ENCODE measurements around the gene CERS6.

The CERS6 gene

GRCh38 chr2:168679741-168680310 is 223.8 kb downstream of the CERS6 start:
- DNase-seq, result no peak

- DNase-seq, result no peak
These were observed 227.9 kb downstream of the CERS6 start for GRCh38 chr2:168683996-168684395.

DNA sequence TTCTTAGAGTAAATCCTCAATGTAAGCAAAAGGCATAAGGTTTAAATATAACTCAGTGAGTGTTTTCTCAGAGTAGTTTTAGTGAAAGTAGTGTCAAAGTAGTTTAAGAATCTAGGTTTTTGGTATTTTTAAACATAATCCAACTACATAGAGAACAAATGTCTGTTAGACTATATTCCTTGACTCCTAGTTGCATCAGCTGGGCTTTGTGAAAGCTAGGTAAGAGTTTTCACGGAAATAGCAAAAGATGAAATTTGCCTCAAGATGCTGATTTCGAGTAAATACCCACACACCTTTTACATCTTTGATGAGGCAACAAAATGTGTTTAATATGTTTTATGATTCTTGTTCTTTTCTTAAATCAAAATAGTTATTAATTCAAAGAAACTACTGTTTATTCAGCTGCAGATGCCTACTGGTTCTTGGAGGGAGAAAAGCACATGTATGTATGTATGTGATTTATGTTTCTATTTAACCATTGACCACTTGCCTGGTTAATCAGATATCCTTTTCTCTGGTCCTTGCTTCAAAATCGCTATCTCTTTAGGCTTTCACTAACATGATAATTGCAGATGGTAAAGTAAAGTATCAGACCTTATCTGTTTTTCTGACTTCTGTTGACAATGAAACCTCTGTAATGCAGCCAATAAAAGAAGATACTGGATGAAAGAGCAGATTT is 229.0 kb downstream of the CERS6 start:
- no peak for DNase-seq

DNA sequence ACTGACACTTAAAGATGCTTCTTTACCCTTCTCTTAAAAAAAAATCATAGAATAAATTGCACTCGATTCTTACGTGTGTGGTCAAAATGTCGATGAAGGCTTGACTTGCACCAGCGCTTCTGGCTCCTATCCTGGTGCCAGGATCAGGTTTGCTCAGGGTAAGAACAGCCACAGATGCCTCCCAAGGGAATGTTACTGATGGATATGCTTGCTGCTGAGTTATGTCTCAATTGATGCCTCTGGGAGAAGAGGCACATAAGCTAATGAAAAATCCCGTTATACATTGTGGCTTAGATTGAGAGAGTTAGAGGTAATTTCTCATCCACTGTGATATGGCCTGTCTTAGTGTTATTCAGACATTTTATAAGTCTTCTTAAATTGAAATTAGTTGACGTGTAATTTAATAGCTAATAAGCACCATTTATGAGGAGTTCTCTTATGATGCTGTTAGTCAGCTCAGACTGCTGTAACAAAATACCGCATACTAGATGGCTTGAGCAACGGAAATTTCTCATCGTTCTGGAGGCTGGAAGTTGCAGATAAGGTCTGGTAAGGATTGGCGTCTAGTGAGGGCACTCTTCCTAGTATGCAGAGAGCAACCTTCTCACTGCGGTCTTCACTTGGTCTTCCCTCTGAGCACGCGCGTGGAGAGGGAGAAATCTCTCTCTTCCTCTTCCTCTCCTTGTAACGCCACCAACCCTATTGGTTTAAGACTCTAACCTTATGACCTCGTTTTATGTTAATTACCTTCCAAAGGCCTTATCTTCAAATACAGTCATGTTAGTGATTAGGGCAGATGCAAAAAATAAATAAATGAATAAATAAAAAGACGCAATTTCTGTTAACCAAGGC is 229.8 kb downstream of the CERS6 start:
- no peak for DNase-seq

- no peak for DNase-seq
These were observed 230.6 kb downstream of the CERS6 start for GRCh38 chr2:168686452-168687191.

DNA sequence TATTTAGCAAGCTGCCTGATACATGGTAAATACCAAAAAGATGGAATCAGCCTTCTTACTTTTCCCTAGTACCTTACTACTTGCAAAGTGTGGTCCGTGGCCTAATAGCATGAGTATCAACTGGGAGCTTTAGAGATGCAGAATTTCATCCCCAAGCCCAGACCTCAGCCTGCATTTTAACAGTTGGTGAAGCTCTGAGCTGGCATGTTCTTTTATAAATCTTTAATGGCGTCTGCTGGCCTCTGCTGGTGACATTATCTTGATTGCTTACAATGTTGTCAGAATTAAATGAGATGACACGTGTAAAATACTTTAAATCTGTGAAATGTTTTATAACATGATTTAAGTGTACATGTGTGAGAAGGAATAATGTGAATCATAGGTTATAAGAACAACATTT is 231.2 kb downstream of the CERS6 start:
- DNase-seq, result no peak

GRCh38 chr2:168690381-168690885 is 234.4 kb downstream of the CERS6 start:
- no peak for DNase-seq

DNA sequence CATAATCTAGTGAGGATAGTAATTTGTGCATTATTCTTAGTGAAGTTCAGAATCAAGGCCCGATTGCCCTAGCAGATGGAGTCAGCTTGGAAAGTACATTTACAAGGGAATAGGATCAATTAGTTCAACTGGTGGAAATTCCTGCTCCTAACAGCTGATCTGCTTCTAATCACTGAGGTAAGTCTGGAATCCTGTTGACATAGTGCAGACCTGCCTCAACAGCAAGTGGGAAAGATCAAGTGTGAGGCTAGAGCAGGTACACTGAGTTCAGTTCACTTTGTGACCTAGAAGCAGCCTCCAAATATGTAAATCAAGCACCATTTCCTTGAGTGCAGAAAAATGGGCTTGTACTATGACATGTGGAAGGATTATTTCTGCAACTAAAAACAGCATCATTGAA is 235.1 kb downstream of the CERS6 start:
- DNase-seq, result no peak

- DNase-seq, result no peak
These were observed 236.2 kb downstream of the CERS6 start for GRCh38 chr2:168692132-168692744.

- DNase-seq, result no peak
These were observed 238.1 kb downstream of the CERS6 start for GRCh38 chr2:168694173-168694572.

GRCh38 chr2:168694866-168695265 is 238.8 kb downstream of the CERS6 start:
- peak; percentile 51 for DNase-seq

DNA sequence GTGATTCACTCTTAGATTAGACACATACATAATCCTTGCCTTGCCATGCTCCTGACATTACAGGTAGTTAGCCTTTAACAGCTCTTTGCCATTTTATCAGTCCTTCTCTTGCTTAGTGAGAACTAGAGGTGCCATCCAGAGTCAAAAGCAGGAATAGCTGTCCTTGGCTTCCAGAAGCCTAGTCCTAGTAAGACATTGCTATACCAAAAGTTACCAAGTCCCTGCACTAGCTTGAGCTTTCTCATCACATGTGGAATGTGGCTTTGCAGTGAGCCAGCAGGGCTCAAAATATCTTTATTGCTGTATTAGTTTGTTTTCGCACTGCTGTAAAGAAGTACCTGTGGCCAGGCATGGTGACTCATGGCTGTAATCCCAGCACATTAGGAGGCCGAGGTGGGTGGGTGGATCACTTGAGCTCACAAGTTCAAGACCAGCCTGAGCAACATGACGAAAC is 241.6 kb downstream of the CERS6 start:
- no peak for DNase-seq

DNA sequence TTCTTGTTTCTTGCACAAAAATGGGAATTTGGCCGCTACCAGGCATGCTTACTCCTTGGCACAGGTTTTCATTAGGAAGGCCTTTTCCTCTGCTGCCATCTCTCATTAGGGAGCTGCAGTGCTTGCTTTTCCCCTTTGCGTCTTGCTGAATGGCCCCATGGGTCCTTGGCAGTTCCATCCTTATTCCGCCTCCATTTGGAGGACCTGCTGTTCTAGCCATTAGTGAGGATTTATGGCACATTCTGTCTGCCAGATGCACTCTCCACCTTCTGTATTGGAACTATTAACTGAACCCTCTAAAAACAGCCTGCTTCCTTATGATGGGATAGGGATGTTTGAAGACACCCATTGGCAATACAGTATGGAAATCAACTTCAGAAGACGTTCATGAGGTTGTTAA is 242.9 kb downstream of the CERS6 start:
- no peak for DNase-seq

GRCh38 chr2:168699844-168700417 is 243.9 kb downstream of the CERS6 start:
- no peak for DNase-seq

DNA sequence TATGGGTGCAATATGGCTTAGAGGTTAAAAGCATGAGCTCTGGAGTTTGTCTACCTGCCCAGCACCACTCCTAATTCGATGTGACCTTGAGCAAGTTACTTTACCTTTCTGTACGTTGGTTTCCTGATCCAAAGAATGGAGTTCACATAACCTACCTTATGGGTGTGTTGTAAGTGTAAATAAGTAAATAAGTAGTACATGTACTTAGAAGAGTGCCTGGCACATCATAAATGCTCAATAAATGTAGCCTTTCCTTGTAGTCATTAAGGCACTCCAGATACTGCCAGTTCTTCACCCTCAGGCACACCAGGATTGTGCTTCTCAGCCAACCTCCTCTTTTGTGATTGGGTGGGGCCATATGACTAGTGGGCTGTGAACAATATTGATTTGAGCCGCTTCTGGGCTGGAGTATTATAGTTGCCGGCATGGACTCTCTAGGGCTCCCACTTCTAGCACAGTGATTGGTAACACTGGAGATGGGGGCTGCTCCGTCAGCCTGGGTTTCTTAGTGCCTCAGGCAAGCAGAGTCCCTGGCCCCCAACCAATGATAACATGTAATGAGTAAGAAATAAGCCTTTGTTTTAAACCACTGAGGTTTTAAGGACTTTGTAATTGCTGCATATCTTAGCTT is 244.7 kb downstream of the CERS6 start:
- no peak for DNase-seq

DNA sequence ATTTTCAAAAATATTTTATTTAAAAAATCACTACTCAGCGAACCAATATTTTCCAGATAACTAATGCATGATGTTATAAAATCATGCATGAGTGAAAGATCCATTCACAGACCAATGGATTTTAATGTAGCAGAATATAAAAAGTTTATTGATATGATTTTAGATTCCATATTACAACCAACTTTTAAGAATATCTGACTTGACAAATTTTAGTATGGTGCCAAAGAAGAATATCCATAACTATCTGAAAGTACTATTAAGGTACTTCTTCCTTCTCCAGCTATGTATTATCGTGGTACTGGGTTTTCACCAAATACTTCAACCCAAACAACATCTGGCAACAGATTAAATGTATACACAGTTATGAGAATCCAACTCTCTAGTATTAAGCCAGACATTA is 246.5 kb downstream of the CERS6 start:
- no peak for DNase-seq

- DNase-seq, result no peak
These were observed 247.9 kb downstream of the CERS6 start for GRCh38 chr2:168703926-168704325.

DNA sequence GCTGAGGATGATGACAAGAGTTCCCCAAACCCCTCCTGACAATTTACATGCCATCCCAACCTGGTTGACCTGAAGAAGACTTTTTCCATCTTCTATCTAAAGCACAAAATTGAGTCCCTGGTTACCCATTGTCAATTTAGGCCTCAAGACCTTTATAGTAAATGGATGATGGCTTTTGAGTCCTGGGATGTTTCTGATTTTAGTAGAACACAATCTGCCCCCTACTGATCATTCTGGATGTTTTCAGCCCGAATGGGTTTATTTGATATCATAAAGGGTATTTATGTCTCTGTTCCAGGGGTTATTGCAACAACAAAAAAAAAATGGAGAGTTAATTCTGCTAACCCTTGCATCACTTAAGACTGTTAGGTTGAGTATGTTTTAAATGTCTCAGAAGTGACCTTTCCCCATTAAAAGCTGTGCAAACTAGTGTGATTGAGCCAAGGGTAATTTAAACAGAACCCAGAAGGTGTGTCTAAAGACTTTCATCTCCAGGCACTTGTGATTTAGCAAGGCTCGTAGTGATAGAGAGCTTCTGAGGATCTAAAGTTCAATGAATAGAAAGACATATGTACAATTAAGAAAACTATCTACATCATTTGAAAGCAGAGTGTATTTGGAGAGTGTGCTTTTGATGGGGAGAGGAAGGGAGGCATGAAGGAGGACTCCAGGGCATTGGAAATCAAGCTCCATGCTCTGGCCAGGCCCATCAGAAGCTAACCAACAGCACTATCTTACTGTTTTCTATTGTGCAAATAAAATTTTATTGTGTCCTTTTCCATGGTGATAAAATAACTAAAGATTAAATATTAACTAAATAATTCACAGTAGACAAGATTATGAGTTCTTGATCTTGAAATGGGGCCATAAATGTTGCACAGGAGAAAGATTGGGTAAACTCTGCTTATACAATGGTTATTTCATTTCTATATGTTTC is 249.7 kb downstream of the CERS6 start:
- DNase-seq, result no peak

DNA sequence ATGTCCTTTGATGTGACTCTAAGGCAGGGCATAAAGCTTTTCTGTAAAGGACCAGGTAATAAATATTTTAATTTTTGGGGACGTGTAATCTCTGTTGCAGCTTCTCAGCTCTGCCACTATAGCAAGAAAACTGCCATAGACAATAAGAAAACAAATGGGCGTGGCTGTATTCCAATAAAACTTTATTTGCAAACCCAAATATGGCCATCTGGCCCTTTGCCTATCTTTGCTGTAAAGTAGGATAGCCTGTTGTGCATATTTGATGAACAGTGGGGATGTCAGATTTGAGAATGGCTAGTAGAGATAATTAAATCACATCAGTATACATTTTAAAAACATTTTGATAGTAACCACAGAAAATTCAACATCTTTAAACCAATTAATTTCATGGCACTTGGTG is 250.7 kb downstream of the CERS6 start:
- no peak for DNase-seq

GRCh38 chr2:168708080-168708479 is 252.0 kb downstream of the CERS6 start:
- no peak for DNase-seq

Measured in NCI-H748 treated with DMSO at 0.1 percent for 48 hours (cell line).